Ovary (tissue), 3 donors: ENCODE data around the gene BEX3.

Source experiments
- CTCF ChIP-seq, 3 donors: fragments of 450-650 bp in 2 of 3; fragments of 200-600 bp in 1 of 3; IDR thresholded peaks; one replicate each; pipeline versions ENCODE4 v1.5.1 to v1.8.0; 2016 to 2022; ENCODE audit warnings: antibody characterized with exemption in 3 of 3, mild to moderate bottlenecking in 1 of 3
- POLR2A ChIP-seq: fragments of 450-650 bp; IDR thresholded peaks from one replicate; pipeline ENCODE4 v1.6.1; 2017; ENCODE audit warnings: antibody characterized with exemption, mild to moderate bottlenecking, moderate library complexity
- donor health status: DM: no; HTN: no; CAD: no.

- TF ChIP-seq CTCF (IDR thresholded peaks at IDR 0.05): no peak
- no peak for TF ChIP-seq POLR2A
These were observed 28.5 kb upstream of the BEX3 start for GRCh38 chrX:103347682-103348397.
